ENCODE data around the gene DTWD2.
"Not testable (repeated sequence)": the region's sequence is repeated elsewhere in the genome, so short reads cannot be mapped to it uniquely, and the experiment has no call there.

DTWD2 gene

DNA sequence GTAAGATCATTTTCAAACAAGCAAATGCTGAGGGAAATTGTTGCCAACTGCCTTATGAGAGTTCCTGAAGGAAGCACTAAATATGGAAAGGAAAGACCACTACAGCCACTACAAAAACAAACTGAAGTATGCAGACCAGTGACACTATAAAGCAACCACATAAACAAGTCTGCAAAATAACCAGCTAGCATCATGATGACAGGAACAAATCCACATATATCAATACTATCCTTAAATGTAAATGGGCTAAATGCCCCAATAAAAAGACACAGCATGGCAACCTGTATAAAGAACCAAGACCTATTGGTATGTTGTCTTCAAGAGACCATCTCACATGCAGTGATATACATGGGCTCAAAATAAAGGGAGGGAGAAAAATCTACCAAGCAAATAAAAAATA lies 113.2 kb downstream of the DTWD2 start:
- no peaks in the 10 kb centered on the region; a peak in 1 of 22 replicates for H3K36me3 ChIP-seq
- H3K27ac ChIP-seq: no peak overlapping the region
- H3K4me2 ChIP-seq: no peak overlapping the region
- no peaks in the 10 kb centered on the region for H4K20me1 ChIP-seq
- H3K9me3 ChIP-seq (replicated peaks in 1 of 11): peaks cover 39 to 62% (median 50%) of the 10 kb centered on the region in 11 experiments
- no peak overlapping the region for H3K4me3 ChIP-seq
- no peak overlapping the region for H3K9ac ChIP-seq
- no peak for TF ChIP-seq Cebpa-rat (IDR thresholded peaks at IDR 0.05)
- H3K4me1 ChIP-seq: no peaks in the 10 kb centered on the region
- no peaks in the 10 kb centered on the region for H3K27me3 ChIP-seq

DNA sequence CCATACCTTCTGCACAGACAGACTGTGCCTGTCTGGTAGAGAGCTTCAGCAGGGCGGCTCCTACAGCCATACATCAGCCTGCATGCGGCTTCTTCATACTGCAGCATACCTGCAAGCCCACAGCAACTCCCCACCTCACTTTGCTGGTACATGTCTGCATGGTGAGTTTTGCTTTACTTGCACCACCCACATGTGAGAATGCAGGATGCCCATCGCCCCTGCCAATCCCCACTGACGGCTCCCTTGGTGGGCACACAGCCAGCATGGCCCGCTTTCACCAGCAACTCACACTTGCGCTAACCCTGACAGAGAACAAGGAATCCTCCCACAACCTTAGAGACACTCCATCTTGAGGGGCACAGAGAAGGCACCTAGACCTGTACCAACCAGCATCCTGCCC lies 114.9 kb downstream of the DTWD2 start:
- TF ChIP-seq Cebpa-rat (IDR thresholded peaks at IDR 0.05): no peak

DNA sequence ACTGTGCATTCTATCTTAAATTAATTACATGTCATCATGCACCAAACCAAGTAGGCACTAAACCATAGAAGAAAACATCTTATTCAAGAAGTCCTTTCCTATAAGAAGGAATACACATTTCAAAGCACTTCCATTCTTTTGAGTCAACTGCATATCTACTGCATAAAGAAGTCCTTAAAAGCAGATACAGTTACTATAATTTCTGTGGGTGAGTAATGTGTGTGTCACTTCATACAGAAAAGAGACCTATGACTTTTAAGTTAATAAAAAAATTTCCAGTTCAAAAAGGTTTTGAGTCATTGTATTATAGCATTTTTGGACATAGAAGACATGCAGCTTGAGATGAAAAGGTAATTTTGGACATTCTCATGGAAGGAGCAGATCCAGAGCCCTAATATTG lies 125.0 kb downstream of the DTWD2 start:
- Histone ChIP-seq H3K4me2 (no peak overlapping the region), H3K9me3 (replicated peaks in 1 of 11) (no peaks in the 10 kb centered on the region), H3K9ac (no peak overlapping the region), H3K27me3 (no peaks in the 10 kb centered on the region), H3K4me1 (no peaks in the 10 kb centered on the region), H3K27ac (no peak overlapping the region), H3K36me3 (no peaks in the 10 kb centered on the region), H4K20me1 (no peaks in the 10 kb centered on the region), H3K4me3 (no peak overlapping the region)
- TF ChIP-seq Cebpa-rat (IDR thresholded peaks at IDR 0.05): no peak

More for the DNA sequence above, 114.9 kb downstream of the DTWD2 start:
- Histone ChIP-seq H3K9ac (no peak overlapping the region), H3K27me3 (no peaks in the 10 kb centered on the region), H3K36me3 (no peaks in the 10 kb centered on the region; a peak in 1 of 22 replicates), H3K4me3 (no peak overlapping the region), H3K4me2 (no peak overlapping the region), H3K9me3 (replicated peaks in 1 of 11) (peaks cover 33 to 54% (median 44%) of the 10 kb centered on the region in 11 experiments), H3K27ac (no peak overlapping the region), H3K4me1 (no peaks in the 10 kb centered on the region), H4K20me1 (no peaks in the 10 kb centered on the region)

- no peak overlapping the region for H3K27ac ChIP-seq
- H3K4me3 ChIP-seq: no peak overlapping the region
Observed at GRCh38 chr5:118862596-118862995, 125.8 kb downstream of the DTWD2 start.

DNA sequence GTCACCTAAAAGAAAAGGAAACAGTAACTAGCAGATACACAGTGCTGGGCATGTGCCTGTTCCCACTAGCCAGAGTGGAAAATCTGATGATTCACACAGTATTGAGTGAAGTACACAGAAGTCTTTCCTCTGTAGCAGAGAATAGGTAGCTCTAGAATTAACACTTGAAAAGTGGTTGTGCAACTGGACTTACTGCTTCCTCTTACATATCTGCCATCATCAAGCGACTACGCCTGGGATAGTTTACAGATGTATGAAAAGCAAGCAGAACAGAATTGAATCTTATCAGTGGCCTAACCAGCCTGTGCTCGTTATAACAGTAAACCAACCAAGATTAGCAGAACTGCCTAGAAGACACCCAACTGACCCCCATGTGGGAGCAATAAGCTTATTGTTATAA lies 130.6 kb downstream of the DTWD2 start:
- no peaks in the 10 kb centered on the region for H3K36me3 ChIP-seq
- TF ChIP-seq Cebpa-rat (IDR thresholded peaks at IDR 0.05): no peak
- no peak overlapping the region for H3K27ac ChIP-seq
- no peak overlapping the region for H3K4me2 ChIP-seq
- H3K27me3 ChIP-seq: no peaks in the 10 kb centered on the region
- H3K9me3 ChIP-seq (replicated peaks in 1 of 11): peaks cover 0 to 4% (median 2%) of the 10 kb centered on the region in 11 experiments; a peak in 8 of 22 replicates
- no peak overlapping the region for H3K4me3 ChIP-seq
- H4K20me1 ChIP-seq: no peaks in the 10 kb centered on the region
- no peak overlapping the region for H3K9ac ChIP-seq
- H3K4me1 ChIP-seq: no peaks in the 10 kb centered on the region

More at GRCh38 chr5:118862596-118862995, 125.8 kb downstream of the DTWD2 start:
- H3K4me1 ChIP-seq: no peaks in the 10 kb centered on the region
- H3K9me3 ChIP-seq (replicated peaks in 1 of 11): no peaks in the 10 kb centered on the region
- TF ChIP-seq Cebpa-rat (IDR thresholded peaks at IDR 0.05): no peak
- H3K9ac ChIP-seq: no peak overlapping the region
- no peak overlapping the region for H3K4me2 ChIP-seq
- H3K27me3 ChIP-seq: no peaks in the 10 kb centered on the region
- no peaks in the 10 kb centered on the region for H4K20me1 ChIP-seq
- no peaks in the 10 kb centered on the region for H3K36me3 ChIP-seq

- H3K9ac ChIP-seq: no peak overlapping the region
- no peaks in the 10 kb centered on the region for H3K4me1 ChIP-seq
- H3K4me2 ChIP-seq: no peak overlapping the region
- no peak for TF ChIP-seq Cebpa-rat (IDR thresholded peaks at IDR 0.05)
- H4K20me1 ChIP-seq: no peaks in the 10 kb centered on the region
- no peak overlapping the region for H3K4me3 ChIP-seq
- no peaks in the 10 kb centered on the region for H3K27me3 ChIP-seq
- peaks cover 23 to 31% (median 27%) of the 10 kb centered on the region in 11 experiments for H3K9me3 ChIP-seq (replicated peaks in 1 of 11)
- no peak overlapping the region for H3K27ac ChIP-seq
- no peaks in the 10 kb centered on the region for H3K36me3 ChIP-seq
Observed at GRCh38 chr5:118854819-118855218, 133.5 kb downstream of the DTWD2 start.

GRCh38 chr5:118851785-118852184 lies 136.6 kb downstream of the DTWD2 start:
- H3K36me3 ChIP-seq, H3K27me3 ChIP-seq, H3K27ac ChIP-seq, H3K4me2 ChIP-seq, H4K20me1 ChIP-seq, H3K4me1 ChIP-seq, H3K9ac ChIP-seq, H3K4me3 ChIP-seq: not testable (repeated sequence)
- peaks cover 27 to 37% (median 31%) of the 10 kb centered on the region in 11 experiments for H3K9me3 ChIP-seq (replicated peaks in 1 of 11)

GRCh38 chr5:118849507-118849906 lies 138.8 kb downstream of the DTWD2 start:
- not testable (repeated sequence) for H3K4me2 ChIP-seq, H3K27me3 ChIP-seq, H3K27ac ChIP-seq, H3K9ac ChIP-seq, H3K4me3 ChIP-seq, H4K20me1 ChIP-seq, H3K36me3 ChIP-seq, H3K4me1 ChIP-seq
- peaks cover 27 to 37% (median 31%) of the 10 kb centered on the region in 11 experiments for H3K9me3 ChIP-seq (replicated peaks in 1 of 11)

DNA sequence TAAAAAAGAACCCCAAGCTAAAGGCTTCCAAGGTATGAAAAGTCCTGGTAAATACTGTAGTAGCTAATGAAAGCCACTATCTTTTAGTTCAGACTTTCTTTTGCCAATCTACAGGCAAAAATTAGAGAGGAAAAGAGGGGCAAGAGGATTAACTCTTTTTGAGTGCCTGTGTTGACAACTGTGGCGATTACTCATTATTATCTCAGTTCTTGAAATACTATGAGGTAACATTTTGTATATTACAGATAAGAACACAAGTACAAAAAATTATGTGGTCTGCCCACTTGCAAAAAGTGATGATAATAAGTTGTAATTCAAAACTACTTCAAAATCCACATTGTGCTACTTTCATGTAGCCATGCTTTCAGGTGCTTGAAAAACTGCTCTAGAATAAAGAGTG lies 144.0 kb downstream of the DTWD2 start:
- Histone ChIP-seq H3K9me3 (replicated peaks in 1 of 11) (peaks cover 0 to 2% (median 0%) of the 10 kb centered on the region in 11 experiments; a peak in 3 of 22 replicates), H3K36me3 (no peaks in the 10 kb centered on the region), H3K4me2 (no peak overlapping the region), H3K4me1 (no peaks in the 10 kb centered on the region), H3K4me3 (no peak overlapping the region), H4K20me1 (no peaks in the 10 kb centered on the region), H3K27me3 (no peaks in the 10 kb centered on the region), H3K27ac (no peak overlapping the region), H3K9ac (no peak overlapping the region)
- TF ChIP-seq Cebpa-rat (IDR thresholded peaks at IDR 0.05): no peak

DNA sequence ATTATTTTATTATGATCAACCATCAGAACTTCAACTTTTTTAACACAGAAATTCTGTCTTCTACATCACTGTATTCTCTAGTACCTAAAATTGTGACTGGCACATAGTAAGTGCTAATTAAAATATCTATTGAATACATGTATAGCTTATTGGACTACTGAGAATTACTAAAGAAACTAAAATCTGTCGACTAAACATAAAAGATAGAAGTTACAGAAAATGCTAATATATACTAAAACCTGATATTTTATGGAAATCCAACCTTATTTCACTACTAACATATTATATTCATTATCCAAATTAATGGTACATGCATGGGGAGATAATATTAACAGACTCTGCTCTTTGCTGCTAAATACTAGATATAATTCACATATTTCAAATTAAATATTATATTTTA lies 153.6 kb downstream of the DTWD2 start:
- no peak for TF ChIP-seq Cebpa-rat (IDR thresholded peaks at IDR 0.05)
- Histone ChIP-seq H3K27ac (no peak overlapping the region), H3K4me1 (no peaks in the 10 kb centered on the region), H3K27me3 (no peaks in the 10 kb centered on the region), H3K9me3 (replicated peaks in 1 of 11) (no peaks in the 10 kb centered on the region), H3K4me2 (no peak overlapping the region), H3K36me3 (no peaks in the 10 kb centered on the region), H3K4me3 (no peak overlapping the region), H3K9ac (no peak overlapping the region), H4K20me1 (no peaks in the 10 kb centered on the region)

DNA sequence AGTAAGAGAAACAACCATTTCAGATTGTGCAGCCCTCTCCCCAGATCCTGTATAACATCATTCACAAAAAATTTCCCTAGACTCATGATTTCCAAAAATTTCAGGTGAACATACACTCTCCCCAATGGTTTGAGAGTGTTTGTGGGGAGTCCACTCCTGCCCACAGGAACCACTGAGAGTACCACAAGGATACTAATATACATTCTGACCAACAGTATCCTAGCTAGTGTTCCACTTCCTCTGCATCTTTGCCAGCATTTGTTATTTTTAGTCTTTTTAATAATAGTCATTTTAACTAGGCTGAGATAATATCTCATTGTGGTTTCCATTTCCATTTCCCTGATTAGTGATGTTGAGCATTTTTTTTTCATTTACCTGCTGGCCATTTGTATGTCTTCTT lies 155.4 kb downstream of the DTWD2 start:
- TF ChIP-seq Cebpa-rat (IDR thresholded peaks at IDR 0.05): no peak
- Histone ChIP-seq H3K4me2 (no peak overlapping the region), H3K4me3 (no peak overlapping the region), H3K27ac (no peak overlapping the region), H3K4me1 (no peaks in the 10 kb centered on the region), H4K20me1 (no peaks in the 10 kb centered on the region), H3K27me3 (no peaks in the 10 kb centered on the region), H3K9me3 (replicated peaks in 1 of 11) (no peaks in the 10 kb centered on the region), H3K9ac (no peak overlapping the region), H3K36me3 (no peaks in the 10 kb centered on the region)

All from BLaER1 treated with 17β-estradiol and CSF1 and Interleukin-3, amounts not matched to agents 10 nM and 100 nM (cell line).